Natural killer cell treated with Interleukin-12 subunit alpha and Interleukin-12 subunit beta and Interleukin-15 and Interleukin-18, amount 100 ng/mL, for 72 hours (primary cell): ENCODE measurements around the gene MAT1A. TPM values are rescaled to one million over a fixed set of nuclear protein-coding genes. Genes with fewer than 3 reads are reported as not detected.

Experiments used
- ATAC-seq, 2 donors: fragments of 150-1000 bp; cut with Tn5 transposase in 1 of 2; sonication (Bioruptor Pico), chemical (Tn5 transposase) in 1 of 2; 2 replicates each; pipeline ENCODE4 v1.10.0; 2021
- DNase-seq: peaks from one replicate; pipeline ENCODE4 v3.0.0; 2022; ENCODE audit warnings: low spot score
- H3K27ac Mint-ChIP-seq, 2 donors: 1 replicate in 1 of 2; 2 replicates in 1 of 2; pipeline ENCODE4 v1.8.0; 2022; ENCODE audit warnings: mixed read lengths in 2 of 2, mild to moderate bottlenecking in 1 of 2, moderate library complexity in 1 of 2
- H3K27me3 Mint-ChIP-seq, 2 donors: 1 replicate in 1 of 2; 2 replicates in 1 of 2; pipeline ENCODE4 v1.8.0; 2022; ENCODE audit warnings: mixed read lengths in 2 of 2
- H3K36me3 Mint-ChIP-seq: one replicate; pipeline ENCODE4 v1.8.0; 2022; ENCODE audit warnings: mixed read lengths
- H3K4me1 Mint-ChIP-seq, 2 donors: 1 replicate in 1 of 2; 2 replicates in 1 of 2; pipeline ENCODE4 v1.8.0; 2022; ENCODE audit warnings: low read depth in 2 of 2, mixed read lengths in 2 of 2, mild to moderate bottlenecking in 1 of 2
- H3K4me3 Mint-ChIP-seq: one replicate; pipeline ENCODE4 v1.8.0; 2022; ENCODE audit warnings: mixed read lengths
- H3K9me3 Mint-ChIP-seq: 2 replicates; pipeline ENCODE4 v1.8.0; 2022; ENCODE audit warnings: mixed read lengths
- total RNA-seq, 2 donors: library from RNA; stranded (reverse); gene quantifications; one replicate each; pipeline ENCODE4 v1.2.3, GENCODE V29; 2022

Gene MAT1A
- total RNA-seq = not detected

GRCh38 chr10:80289451-80290287 is at the start of gene MAT1A:
TSS of gene MAT1A (minus strand) at chr10:80289658. CDS start at chr10:80289423, 235 bp downstream.
- ATAC-seq = no peak
- Mint-ChIP-seq H3K4me1 (no peaks in the 10 kb centered on the region), H3K36me3 (no peaks in the 10 kb centered on the region), H3K4me3 (no peak within 1 kb of the TSS), H3K27me3 (peaks cover 14 to 40% of the 10 kb centered on the region in 2 donors), H3K27ac (no peak within 1 kb of the TSS), H3K9me3 (no peaks in the 10 kb centered on the region)
- no peak for DNase-seq

GRCh38 chr10:80333983-80334382 is 44.5 kb upstream of the MAT1A start:
- no peak overlapping the region for H3K4me3 Mint-ChIP-seq
- H3K27me3 Mint-ChIP-seq = peaks cover 8 to 13% of the 10 kb centered on the region in 2 donors
- ATAC-seq (peak in 1 of 2 donors; percentile 53), DNase-seq (no peak)
- H3K36me3 Mint-ChIP-seq = no peaks in the 10 kb centered on the region
- no peaks in the 10 kb centered on the region for H3K4me1 Mint-ChIP-seq
- no peak overlapping the region for H3K27ac Mint-ChIP-seq
- H3K9me3 Mint-ChIP-seq = no peaks in the 10 kb centered on the region

- ATAC-seq (no peak), DNase-seq (no peak)
- Mint-ChIP-seq H3K27me3 (peaks cover 2 to 7% of the 10 kb centered on the region in 2 donors), H3K4me3 (no peak overlapping the region), H3K4me1 (no peaks in the 10 kb centered on the region), H3K27ac (no peak overlapping the region), H3K36me3 (no peaks in the 10 kb centered on the region), H3K9me3 (no peaks in the 10 kb centered on the region)
Observed at GRCh38 chr10:80324891-80325364, 35.5 kb upstream of the MAT1A start.

GRCh38 chr10:80324086-80324485 is 34.6 kb upstream of the MAT1A start:
- peaks cover 2 to 12% of the 10 kb centered on the region in 2 donors for H3K27me3 Mint-ChIP-seq
- no peaks in the 10 kb centered on the region for H3K36me3 Mint-ChIP-seq
- no peak overlapping the region for H3K27ac Mint-ChIP-seq
- H3K4me3 Mint-ChIP-seq = no peak overlapping the region
- no peak for DNase-seq
- no peak for ATAC-seq
- no peaks in the 10 kb centered on the region for H3K9me3 Mint-ChIP-seq
- H3K4me1 Mint-ChIP-seq = no peaks in the 10 kb centered on the region

- no peak for ATAC-seq
- no peak for DNase-seq
- no peaks in the 10 kb centered on the region for H3K4me1 Mint-ChIP-seq
- peaks cover 2 to 12% of the 10 kb centered on the region in 2 donors for H3K27me3 Mint-ChIP-seq
- no peaks in the 10 kb centered on the region for H3K36me3 Mint-ChIP-seq
- H3K4me3 Mint-ChIP-seq = no peak overlapping the region
- no peak overlapping the region for H3K27ac Mint-ChIP-seq
- no peaks in the 10 kb centered on the region for H3K9me3 Mint-ChIP-seq
Observed at GRCh38 chr10:80323311-80323710, 33.9 kb upstream of the MAT1A start.

- Mint-ChIP-seq H3K36me3 (no peaks in the 10 kb centered on the region), H3K27me3 (peaks cover 2 to 15% of the 10 kb centered on the region in 2 donors), H3K27ac (no peak overlapping the region), H3K4me1 (no peaks in the 10 kb centered on the region), H3K9me3 (no peaks in the 10 kb centered on the region), H3K4me3 (no peak overlapping the region)
- no peak for ATAC-seq
- DNase-seq = no peak
Observed at GRCh38 chr10:80322711-80323110, 33.3 kb upstream of the MAT1A start.

GRCh38 chr10:80322158-80322557 is 32.7 kb upstream of the MAT1A start:
- Mint-ChIP-seq H3K4me1 (no peaks in the 10 kb centered on the region), H3K36me3 (no peaks in the 10 kb centered on the region), H3K9me3 (no peaks in the 10 kb centered on the region), H3K27me3 (peaks cover 2 to 18% of the 10 kb centered on the region in 2 donors), H3K4me3 (no peak overlapping the region), H3K27ac (no peak overlapping the region)
- ATAC-seq = no peak
- DNase-seq = no peak

- no peak overlapping the region for H3K27ac Mint-ChIP-seq
- H3K4me1 Mint-ChIP-seq = no peaks in the 10 kb centered on the region
- no peaks in the 10 kb centered on the region for H3K36me3 Mint-ChIP-seq
- H3K27me3 Mint-ChIP-seq = peaks cover 2 to 18% of the 10 kb centered on the region in 2 donors
- ATAC-seq (no peak), DNase-seq (no peak)
- H3K9me3 Mint-ChIP-seq = no peaks in the 10 kb centered on the region
- no peak overlapping the region for H3K4me3 Mint-ChIP-seq
Observed at GRCh38 chr10:80321183-80321582, 31.7 kb upstream of the MAT1A start.

GRCh38 chr10:80320377-80320776 is 30.9 kb upstream of the MAT1A start:
- Mint-ChIP-seq H3K36me3 (no peaks in the 10 kb centered on the region), H3K27ac (no peak overlapping the region)

GRCh38 chr10:80319725-80320290 is 30.4 kb upstream of the MAT1A start:
- H3K4me3 Mint-ChIP-seq = no peak overlapping the region
- ATAC-seq = peak in 1 of 2 donors; percentile 36

More at GRCh38 chr10:80320377-80320776, 30.9 kb upstream of the MAT1A start:
- Mint-ChIP-seq H3K4me3 (no peak overlapping the region), H3K4me1 (no peaks in the 10 kb centered on the region), H3K27me3 (peaks cover 2 to 18% of the 10 kb centered on the region in 2 donors), H3K9me3 (no peaks in the 10 kb centered on the region)
- ATAC-seq (peak in 1 of 2 donors; percentile 45), DNase-seq (no peak)

GRCh38 chr10:80319318-80319717 is 29.9 kb upstream of the MAT1A start:
- H3K4me1 Mint-ChIP-seq = no peaks in the 10 kb centered on the region
- ATAC-seq (no peak), DNase-seq (no peak)
- no peak overlapping the region for H3K4me3 Mint-ChIP-seq
- H3K27ac Mint-ChIP-seq = no peak overlapping the region
- no peaks in the 10 kb centered on the region for H3K36me3 Mint-ChIP-seq
- H3K9me3 Mint-ChIP-seq = no peaks in the 10 kb centered on the region
- peaks cover 2 to 18% of the 10 kb centered on the region in 2 donors for H3K27me3 Mint-ChIP-seq

More at GRCh38 chr10:80319725-80320290, 30.4 kb upstream of the MAT1A start:
- Mint-ChIP-seq H3K27me3 (peaks cover 2 to 18% of the 10 kb centered on the region in 2 donors), H3K27ac (no peak overlapping the region), H3K36me3 (no peaks in the 10 kb centered on the region), H3K9me3 (no peaks in the 10 kb centered on the region), H3K4me1 (no peaks in the 10 kb centered on the region)
- DNase-seq = no peak

- no peaks in the 10 kb centered on the region for H3K36me3 Mint-ChIP-seq
- H3K4me1 Mint-ChIP-seq = no peaks in the 10 kb centered on the region
- no peak for DNase-seq
- ATAC-seq = no peak
- no peak overlapping the region for H3K27ac Mint-ChIP-seq
- H3K9me3 Mint-ChIP-seq = no peaks in the 10 kb centered on the region
- peaks cover 0 to 18% of the 10 kb centered on the region in 2 donors for H3K27me3 Mint-ChIP-seq
- H3K4me3 Mint-ChIP-seq = no peak overlapping the region
Observed at GRCh38 chr10:80318742-80319141, 29.3 kb upstream of the MAT1A start.

- ATAC-seq = peak in 1 of 2 donors; percentile 52
- no peak for DNase-seq
- H3K27me3 Mint-ChIP-seq = peaks cover 3 to 28% of the 10 kb centered on the region in 2 donors
- no peaks in the 10 kb centered on the region for H3K9me3 Mint-ChIP-seq
- H3K36me3 Mint-ChIP-seq = no peaks in the 10 kb centered on the region
- H3K27ac Mint-ChIP-seq = no peak overlapping the region
- no peak overlapping the region for H3K4me3 Mint-ChIP-seq
- H3K4me1 Mint-ChIP-seq = no peaks in the 10 kb centered on the region
Observed at GRCh38 chr10:80315391-80315790, 25.9 kb upstream of the MAT1A start.

GRCh38 chr10:80313523-80313922 is 24.1 kb upstream of the MAT1A start:
- ATAC-seq (no peak), DNase-seq (no peak)
- Mint-ChIP-seq H3K36me3 (no peaks in the 10 kb centered on the region), H3K4me3 (no peak overlapping the region), H3K27ac (no peak overlapping the region), H3K27me3 (peaks cover 3 to 18% of the 10 kb centered on the region in 2 donors), H3K4me1 (no peaks in the 10 kb centered on the region), H3K9me3 (no peaks in the 10 kb centered on the region)
